Stimulated activated CD8-positive, alpha-beta memory T cell treated with anti-CD3 and anti-CD28 coated beads, Interleukin-12 subunit alpha, Interleukin-12 subunit beta, amount 100 ng/mL, for 4 hours (primary cell): ENCODE measurements around the gene INS.

ENCODE experiments used
- DNase-seq: peaks from one replicate; pipeline ENCODE4 v3.0.0-alpha.2; 2020; ENCODE audit warnings: low read depth

The INS gene

DNA sequence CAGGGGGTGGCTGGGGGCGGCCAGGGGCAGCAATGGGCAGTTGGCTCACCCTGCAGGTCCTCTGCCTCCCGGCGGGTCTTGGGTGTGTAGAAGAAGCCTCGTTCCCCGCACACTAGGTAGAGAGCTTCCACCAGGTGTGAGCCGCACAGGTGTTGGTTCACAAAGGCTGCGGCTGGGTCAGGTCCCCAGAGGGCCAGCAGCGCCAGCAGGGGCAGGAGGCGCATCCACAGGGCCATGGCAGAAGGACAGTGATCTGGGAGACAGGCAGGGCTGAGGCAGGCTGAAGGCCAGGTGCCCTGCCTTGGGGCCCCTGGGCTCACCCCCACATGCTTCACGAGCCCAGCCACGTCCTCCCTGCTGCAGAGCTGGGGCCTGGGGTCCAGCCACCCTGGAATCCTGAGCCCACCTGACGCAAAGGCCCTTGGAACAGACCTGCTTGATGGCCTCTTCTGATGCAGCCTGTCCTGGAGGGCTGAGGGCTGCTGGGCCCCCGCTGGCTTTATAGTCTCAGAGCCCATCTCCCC, at the start of gene INS:
Gene INS, minus strand, starts transcription at position 474 of the 524 bp plus-strand sequence. Its CDS starts 238 bp downstream, at position 236.
- no peak for DNase-seq

DNA sequence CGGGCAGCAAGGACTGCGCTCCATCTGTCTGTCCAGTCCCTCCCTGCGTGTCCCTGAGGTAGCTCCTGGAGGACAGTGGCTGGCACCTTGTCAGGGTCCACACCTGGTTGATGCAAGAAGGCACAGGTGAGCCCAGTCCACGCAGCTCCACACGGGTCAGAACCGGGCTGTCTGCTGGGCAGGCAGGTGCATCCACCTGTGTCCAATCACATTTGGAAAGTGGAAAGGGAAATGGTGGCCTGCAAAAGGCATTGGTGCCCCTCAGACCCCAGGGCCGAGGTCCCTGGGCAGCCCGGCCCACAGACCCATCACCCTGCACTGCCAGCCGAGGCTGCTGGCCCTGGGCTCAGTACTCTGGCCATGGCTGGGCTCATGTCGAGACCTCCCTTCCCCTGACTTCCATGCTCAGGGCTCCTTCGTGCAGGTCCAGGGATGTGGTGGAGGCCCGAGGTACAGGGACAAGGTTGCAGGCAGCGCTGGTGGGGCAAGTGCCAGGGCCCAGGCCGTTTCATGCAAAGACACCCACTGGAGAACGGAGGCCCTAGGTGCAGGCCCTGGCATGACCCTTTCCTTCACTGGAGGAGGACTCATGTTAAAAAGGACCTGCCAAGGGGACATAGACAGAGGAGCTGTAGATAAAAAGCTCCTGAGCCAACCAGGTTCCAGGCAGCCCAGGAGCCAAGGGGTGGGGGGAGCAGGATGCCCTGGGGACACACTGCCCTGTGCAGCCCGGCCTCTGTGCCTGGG, 49.5 kb upstream of the INS start:
- DNase-seq, result no peak

DNA sequence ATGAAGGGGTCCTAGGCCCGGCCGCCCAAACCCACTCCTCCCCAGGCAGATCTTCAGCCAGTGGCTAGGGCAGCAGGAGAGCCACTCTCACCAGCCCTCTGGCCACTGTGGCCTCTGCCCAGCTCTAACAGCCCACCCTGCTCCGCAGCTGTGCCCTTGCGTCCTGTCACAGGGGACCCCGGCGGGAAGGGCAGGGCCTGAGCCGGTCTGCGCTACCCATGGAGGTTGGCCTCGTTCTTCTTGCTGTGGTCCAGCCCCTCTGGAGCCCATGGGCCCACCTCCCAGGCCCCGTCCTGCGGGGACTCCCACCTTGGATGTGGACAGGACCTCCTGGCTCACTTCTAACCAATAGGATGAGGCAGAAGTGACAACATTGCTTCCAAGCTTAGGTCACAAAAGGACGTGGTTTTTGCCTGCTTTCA, 48.9 kb upstream of the INS start:
- no peak for DNase-seq

DNA sequence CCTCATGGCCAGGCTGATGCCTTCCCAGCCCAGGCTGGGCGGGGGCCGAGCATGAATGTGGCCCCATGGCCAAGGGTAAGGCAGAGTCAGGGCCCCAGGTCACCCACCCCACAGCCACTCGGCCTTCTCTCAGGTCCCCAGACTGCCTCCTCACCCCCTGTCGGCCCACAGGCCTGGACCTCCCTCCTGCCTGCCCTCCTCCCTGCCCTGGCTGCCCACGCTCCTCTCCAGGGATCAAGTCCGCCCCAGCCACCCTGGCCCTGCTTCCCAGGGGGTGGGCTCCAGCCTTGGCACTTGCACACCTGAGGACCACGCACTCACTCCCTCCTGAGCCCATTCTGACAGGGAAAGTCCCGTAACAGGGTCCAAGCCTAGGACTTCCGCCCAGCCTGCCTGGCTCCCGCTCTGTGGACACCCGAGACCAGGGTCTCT, 48.4 kb upstream of the INS start:
- DNase-seq, result no peak

DNA sequence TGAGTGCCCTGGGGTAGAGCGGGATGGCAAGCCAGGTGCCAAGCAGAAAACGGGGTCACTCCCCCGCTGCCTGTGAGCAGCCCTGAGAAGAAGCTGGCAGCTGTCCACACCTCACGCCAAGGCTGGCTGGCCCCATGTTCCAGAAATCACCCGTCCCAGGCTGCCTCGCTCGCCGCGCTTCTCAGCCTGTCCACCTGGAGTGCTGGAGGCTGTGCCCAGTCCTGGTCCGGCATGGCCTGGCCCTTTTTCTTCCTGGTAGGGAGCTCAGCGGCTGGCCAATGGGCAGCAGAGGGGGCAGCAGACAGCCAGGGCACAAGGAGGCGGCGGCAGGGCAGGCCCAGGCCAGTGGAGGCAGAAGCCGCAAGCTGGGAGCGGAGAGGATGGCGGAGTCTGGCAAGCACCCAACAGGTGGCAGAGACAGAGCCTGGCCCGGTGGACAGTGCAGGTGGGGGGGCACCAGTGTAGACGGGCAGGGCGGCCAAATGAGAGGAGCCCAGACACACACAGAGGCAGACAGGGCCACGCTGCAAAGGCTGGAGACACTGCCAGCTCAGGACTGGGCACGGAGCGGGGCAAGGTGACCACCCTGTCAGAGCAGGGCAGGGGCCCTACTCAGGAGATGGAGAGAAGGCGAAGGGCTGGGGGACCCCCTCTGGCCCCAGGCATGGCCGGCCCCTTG, 47.8 kb upstream of the INS start:
- DNase-seq, result no peak

DNA sequence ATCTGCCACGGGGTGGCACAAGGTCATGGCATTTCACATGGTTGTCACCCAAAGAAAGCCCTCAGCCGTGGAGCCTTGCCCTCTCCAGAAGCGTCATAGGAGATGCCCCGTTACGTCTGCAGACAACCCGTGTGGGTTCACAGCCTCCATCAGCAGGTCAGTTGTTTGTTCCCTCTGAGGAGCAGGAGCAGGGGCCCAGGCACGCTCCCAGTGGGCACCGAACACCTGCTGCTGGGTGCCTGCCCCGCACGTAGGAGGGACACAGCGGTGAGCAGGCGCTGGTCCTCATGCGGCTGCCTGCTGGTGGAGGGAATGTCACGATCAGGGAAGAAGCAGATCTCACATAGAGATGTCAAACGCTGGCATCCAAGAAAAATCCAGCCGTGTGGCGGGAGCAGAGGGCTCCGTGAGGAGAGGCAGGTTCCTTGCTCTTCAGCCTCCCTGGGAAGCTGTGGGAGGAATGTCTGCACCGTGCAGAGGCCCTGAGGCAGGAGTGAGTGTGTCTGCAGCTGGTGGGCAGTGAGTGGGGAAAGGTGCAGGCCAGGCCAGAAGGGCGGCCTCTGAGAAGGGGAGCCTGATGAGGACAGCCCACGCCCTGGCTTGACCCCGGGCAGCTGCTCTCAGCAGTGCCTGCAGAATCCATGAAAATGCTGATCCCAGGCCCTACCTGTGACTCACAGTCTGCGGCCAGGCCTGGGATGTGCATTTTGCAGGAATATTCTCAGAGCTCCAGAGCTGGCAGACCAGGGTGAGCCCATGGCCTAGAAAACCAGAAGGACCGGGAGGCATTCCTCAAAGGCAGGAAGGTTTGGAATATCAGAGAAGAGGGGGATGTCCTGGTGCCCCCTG, 47.0 kb upstream of the INS start:
- DNase-seq, result no peak

DNA sequence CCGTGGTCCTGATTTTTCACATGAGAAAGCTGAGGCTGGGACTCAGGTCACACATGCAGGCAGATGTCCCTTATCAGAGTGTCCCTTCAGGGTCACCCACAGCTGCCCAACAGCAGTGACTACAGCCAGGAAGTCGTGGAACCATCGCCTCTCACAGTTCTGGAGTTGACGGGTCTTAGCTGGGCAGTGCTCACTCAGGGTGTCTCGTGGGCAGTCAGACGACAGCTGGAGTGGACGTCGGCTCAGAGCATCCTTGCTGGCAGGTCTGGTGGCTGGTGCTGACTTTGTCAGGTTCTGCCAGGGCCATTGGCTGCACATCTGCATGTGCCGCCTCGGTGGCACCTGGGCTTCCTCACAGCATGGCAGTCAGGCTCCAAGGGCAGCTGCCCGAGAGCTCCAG, 46.2 kb upstream of the INS start:
- DNase-seq, result no peak

DNA sequence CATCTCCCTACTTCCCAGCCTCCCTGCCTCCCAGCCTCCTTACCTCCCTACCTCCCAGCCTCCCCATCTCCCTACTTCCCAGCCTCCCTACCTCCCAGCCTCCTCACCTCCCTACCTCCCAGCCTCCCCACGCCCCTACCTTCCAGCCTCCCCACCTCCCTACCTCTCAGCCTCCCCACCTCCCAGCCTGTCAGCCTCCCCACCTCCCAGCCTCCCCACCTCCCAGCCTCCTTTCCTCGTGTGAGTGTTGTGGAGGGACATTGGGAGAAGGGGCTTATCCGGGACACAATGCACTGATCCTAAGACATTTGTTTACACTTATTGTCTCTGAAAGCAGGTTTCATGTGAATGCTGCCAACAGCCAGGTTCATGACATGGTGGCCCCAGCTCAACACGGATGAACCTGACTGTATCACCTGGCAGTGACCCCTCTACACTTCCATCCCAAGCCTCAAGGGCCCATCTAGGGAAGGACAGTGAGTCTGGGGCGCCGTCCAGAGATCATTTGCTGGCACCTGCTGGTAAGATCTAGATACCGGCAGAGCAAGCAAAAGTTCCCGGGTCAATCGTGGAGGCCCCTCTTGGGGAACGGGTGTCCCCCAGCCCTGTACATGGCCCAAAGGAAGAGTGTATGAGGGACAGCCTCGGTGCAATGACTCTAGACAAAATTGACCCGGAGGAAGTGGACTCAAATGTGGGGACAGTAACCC, 45.1 kb upstream of the INS start:
- no peak for DNase-seq

DNA sequence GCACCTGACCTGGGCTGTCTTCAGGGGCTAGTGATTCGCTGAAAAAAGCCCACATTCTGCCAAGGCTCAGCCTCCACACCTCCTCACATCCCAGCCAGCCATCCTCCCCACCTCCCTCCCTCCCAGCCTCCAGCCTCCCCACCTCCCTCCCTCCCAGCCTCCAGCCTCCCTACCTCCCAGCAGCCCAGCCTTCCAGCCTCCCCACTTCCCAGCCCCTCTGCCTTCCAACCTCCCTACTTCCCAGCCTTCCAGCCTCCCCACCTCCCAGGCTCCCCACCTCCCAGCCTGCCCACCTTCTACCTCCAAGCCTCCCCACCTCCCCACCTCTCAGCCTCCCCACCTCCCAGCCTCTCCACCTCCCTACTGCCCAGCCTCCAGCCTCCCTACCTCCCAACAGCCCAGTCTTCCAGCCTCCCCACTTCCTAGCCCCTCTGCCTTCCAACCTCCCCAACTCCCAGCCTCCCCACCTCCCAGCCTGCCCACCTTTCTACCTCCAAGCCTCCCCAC, 44.3 kb upstream of the INS start:
- no peak for DNase-seq

DNA sequence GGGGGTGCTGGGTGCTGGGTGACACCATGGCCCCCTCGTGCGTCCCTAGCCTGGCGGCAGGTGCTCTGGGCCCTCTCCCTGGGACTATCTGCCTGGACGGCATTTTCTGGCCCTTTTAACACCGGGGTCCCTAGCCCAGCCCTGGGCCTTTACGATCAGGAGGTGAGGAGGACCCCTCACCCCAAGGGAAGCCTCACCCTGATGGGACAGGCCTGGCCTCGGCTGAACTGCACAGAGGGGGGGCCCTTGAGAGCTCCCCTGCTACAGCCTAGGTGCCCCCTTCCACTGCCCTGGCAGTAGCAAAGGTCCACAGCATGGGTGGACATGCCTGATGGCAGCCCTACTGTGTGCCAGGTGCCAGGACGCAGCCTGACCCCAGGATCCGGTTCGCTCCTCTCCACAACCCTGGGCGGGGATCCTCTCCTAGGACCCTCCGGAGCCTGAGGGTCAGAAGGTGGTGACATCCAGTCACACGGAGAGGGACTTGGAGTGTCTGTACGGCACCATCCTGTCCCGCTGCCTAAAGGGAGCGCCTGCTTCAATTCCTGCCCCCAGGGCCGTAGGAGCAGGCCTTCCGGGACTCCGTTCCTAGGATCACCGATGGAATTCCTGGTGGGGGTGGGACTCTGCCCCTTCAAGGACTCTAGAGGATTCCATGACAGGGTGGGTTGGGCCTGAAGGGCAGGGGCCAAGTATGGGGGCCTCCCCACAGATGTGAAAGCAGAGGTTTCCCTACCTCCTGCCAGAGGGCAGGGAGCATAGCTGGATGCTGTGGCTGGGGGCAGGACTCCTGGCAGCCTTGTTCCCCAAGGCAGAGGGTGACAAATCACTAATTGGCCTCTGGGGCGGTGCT, 43.6 kb upstream of the INS start:
- no peak for DNase-seq

DNA sequence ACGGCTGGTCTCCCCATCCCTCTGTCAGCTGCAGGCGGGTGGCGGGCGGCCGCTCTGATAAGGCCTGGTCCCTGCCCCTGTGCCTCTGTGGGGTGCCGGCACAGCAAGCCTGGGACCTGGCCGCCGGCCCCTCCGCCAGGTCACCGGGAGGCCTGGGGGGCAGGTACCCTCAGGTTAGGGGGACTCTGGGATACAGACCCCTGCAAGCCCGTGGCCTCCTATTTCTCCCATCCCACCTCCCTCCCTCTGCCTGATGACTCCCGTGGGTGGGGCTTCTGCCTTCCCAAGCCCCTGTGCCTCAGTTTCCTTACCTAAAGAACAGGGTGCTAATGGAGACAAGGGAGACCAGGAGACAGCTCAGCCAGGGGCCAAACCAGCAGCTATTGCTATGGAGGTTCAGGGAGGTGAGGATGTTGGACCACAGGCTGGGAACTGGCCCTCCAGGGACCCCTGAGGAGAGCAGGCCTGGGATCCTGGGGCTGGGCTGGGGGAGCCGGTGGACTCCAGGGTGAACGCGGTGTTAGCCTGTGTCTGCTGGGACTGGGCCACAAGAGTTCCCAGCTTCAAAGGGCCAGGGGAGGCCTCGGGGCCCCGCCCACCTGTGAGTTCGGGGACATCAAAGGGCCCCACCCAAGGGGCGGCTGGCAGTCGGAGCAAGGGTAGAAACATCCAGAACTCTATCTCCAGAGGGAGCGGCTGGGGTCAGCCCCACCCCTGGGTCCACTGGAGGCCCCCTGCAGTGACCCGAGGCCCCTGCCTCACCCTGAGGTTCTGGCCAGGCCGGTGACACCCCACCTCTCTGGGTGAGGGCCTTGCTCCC, 42.6 kb upstream of the INS start:
- DNase-seq, result no peak

DNA sequence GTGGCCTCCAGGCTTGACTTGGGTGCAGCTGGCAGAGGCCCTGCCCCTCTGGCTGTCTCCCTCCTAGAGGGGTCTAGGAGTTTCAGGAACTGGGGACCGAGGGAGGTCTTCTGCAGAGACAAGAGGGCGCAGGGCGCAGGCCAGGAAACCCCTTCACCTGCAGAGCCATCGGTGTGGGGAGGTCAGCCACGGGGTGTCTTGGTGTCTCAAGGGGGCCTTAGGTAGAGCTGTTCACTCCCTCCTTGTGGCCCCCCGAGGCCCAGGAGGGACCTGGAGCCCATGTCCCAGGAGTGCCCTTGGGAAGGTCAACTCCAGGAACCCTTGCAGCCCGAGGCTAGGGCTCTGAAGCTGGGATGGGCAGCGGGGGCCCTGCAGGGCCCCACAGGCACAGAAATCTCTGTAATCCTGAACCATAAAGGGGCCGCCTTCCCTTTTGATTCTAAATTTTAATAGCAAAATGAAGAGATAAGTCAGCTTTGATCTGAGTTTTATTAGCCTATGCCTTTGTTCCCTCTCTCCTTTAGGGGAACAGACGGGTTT, 42.0 kb upstream of the INS start:
- no peak for DNase-seq

DNA sequence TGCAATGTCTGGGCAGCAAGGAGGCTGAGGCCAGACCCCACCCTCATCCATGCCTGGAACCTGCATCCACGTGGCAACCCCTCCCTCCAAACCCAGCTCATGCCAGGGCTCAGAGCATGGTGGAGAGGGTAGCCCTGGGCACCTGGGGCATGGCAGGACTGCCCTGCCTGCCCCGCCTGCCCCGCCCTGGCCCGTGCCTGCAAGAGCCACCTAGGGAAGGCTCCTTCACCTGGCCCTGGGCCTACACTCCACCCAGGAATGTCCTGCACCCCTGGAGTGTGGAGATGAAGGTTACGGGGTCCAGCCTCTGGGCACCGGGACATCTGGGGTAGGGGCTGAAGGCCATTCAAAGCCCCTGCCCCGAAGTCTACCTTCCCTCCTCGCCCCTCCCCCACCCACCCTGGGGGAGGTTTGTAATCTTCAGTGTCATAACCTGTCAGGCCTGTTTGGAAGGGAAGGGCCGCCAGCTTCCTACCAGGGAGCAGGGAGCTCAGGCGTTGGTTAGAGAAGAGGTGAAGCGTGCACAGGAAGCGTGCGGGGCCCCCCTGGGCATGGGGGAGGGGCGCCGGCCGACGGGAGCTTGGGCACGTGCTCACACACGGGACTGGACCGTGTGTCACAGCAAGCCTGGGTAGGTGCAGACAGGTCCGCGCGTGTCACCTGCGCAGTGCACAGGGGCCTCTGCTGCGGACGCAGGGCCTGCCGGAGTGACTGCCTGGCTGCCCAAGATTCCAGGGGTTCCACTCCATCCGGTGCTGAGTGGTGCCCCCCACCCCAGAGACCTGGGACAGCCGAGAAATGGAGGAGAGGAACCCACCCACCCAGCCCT, 41.3 kb upstream of the INS start:
- no peak for DNase-seq

DNA sequence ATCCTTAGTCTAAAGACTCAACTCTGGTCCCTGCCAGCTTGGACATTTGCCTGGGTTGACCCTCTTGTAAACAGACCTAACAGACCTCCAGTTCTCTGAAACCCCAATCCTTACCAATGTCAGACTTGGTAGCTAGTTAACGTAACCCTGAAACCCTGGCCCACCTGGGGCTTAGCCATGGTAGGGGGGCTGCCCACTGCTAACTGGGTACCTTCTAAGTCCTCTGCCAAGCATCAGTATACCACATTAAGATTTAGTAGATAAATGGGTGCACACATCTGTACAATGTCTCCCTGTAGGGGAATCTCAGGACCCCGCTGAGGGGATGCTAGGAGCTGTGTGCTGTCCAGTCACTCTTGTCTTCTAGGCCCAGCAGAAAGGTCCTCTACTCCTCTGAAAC, 40.5 kb upstream of the INS start:
- DNase-seq, result no peak

DNA sequence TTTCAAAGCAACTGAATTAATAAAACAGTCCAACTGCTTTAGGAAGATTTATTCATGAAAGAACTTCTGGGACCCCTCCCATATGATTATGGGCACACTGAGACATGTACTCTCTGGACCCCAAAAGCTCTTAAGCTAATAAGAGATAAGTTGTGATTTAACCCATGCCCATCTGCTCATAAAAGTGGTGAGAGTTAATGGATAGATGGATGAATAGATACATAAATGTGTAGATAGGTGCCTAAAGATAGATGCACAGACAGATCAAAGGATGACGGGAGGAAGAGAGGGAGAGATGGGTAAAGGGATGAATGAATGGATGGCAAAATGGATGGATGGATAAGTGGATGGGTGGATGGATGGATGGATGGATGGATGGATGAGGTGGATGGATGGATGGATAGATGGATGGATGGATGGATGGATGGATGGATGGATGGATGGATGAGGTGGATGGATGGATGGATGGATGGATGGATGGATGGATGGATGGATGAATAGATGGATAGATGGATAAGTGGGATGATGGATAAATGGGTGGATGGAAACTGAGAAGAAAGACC, 40.0 kb upstream of the INS start:
- DNase-seq, result no peak

DNA sequence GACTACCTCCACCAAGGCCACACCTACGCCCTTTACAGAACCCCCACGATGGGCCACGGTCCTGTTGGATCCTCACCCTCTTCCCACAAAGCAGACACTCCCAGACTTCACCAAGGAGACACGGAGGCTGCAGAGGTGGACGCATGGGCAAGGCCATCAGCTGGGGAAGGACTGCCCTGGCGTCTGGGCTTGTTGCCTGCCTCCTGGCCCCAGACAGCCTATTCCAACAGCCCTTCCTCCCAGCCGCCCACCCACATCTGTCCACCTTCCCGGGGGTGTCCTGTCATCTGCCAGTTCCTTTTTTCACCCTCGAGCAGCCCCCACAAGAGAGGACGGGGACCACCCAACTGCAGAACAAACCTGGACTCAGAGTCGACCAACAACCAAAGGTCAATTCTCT, 39.5 kb upstream of the INS start:
- no peak for DNase-seq

DNA sequence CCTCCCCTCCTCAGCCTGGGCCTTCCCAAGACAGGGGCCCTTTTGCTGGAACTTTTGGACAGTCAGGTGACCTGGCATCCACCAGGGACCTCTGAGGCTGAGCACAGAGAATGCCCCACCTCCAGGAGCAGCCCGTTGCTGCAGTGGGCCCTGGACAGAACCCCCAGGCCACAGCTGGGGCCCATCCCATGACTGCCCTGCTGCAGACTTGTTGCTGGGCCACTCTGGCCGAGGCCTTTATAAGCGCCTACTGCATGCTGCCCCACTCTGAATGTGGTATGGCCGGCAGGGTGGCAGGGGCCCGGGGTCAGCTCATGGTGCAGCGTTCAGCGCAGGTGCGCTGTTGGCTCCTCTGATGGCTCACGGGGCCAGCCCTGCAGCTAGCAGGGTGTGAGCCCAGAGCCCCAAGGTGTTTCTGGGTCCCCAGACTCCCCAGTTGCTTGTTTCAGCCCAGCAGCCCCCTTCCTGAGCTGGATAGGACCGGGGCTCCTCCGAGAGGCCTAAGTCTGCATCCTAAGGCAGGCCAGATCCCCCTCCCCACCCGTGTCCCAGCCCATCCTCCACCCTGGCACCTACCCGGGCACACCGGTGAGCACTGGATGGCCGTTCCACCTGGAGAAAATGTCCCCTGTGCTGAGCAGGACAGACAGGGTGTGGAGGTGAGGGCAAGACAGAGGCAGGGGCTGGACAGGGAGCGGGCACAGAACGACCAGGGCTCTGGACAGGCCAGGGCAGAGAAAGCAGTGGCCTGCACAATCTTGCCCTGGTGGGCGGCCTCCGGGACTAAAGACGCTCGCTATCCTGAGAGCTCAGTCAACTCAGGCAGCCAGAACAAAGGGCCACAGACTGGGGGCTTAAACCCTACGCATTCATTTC, 38.7 kb upstream of the INS start:
- DNase-seq, result no peak
